NCI-H524 treated with DMSO at 0.1 percent for 48 hours (cell line): ENCODE data around the gene C20orf204.

Experiments
- DNase-seq: peaks from one replicate; lab custom pipeline; 2025; lab: John Stamatoyannopoulos, UW

Gene C20orf204

DNA sequence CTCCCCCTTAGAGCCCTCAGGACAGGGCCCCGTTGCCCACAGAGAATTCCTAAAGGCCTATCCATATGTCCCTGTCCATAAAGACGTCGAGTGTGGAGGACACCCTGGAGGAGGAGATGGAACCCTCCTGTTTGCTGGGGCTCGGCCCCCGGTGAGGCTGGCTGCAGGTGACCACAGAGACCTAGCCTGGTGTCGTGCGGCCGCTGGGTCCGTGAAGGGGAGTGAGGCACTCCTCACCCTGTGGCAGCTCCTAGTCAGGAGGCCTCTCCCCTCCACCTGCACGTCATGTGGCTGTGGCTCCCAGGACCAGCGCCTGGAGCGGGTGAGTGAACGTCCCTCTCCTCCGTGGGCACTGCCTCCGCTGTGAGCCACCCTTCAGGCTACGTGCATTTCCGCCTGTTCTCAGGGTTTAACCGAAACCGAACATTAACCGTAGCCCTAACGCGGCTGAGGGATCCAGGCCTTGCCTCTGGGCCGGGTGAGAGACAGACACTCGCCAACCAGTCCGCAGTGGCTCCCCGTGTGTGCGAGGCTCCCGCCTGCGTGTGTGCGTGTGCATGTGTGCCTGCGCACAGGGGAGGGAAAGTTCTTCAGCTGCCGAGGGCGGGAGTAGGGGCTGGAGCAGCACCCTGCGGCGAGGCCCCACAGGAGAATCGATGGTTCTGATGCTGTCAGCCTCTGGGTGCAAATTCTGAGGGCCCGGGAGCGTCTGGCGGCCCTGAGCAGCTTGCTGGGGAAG lies 21.1 kb downstream of the C20orf204 start:
- DNase-seq: no peak

DNA sequence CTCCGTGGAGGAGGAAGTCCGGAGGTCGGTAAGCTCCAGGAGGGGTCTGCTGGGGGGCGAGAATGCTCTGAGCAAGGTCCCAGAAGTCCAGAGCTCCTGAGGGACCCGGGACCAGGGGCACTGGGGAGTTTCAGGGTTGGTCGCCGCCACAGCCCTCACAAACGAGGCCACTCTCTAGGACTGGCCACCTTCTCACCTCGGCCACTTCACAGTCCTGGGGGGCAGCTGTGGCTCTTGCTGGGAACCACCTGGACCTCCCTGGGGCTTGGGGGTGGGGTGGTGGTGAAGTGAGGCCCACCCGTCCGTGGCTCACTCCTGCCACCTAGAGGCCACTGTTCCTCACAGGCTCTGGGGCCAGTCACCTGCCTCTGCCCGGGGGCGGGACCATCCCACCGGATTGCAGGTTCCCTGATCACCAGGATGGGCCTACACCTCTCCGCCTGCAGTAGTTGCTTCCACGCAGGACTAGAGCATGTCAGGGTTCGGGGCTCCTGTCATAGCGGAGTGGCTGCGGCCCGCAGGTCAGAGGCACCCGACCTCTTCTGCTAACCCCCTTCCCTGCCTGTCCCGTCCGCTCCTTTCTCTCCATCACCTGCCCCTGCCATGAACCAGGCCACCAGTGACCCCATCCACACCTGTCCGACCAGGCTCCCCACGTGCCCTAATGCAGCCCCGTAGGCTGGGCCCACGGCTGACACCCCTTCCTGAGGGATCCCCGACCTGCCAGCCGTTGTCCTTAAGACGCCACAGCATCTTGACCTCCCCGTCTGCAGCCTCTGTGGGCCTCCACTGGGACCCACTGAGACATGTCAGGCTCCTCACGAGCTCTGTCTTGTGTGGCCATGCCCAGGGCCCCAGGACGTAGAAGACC lies 21.9 kb downstream of the C20orf204 start:
- peak; percentile 10 for DNase-seq

DNA sequence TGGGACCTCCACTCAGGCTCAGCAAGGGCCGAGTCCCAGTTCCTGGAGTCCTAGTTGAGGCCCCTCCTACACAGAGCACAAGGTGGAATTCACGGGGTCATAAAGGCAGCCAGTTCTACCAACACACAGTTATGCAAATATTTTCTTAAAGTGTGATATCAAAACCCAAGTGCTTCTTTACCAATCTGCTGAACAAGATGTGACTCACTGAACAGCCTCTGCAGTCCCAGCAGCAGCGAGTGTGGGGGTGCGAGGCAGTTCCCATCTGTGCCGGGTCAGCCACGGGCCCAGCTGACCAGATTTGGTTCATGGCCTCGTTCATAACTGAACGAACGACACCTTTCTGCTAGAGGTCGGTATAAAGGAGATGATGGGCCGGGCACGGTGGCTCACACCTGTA lies 22.6 kb downstream of the C20orf204 start:
- DNase-seq: no peak

DNA sequence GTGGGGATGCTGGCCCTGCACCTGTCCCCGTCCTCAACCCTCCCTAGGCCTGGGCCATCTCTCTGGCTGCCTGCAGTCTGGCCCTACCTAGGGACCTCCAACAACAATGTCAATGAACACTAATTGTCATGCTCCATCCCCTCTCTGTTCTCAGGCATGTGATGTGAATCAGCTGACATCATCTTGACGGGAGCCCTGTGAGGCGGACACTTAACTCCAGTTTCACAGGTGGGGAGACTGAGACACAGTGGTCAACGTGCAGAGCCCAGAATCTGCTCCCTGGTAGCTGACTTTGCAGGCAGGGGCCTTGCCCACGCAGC lies 26.3 kb downstream of the C20orf204 start:
- DNase-seq: no peak

DNA sequence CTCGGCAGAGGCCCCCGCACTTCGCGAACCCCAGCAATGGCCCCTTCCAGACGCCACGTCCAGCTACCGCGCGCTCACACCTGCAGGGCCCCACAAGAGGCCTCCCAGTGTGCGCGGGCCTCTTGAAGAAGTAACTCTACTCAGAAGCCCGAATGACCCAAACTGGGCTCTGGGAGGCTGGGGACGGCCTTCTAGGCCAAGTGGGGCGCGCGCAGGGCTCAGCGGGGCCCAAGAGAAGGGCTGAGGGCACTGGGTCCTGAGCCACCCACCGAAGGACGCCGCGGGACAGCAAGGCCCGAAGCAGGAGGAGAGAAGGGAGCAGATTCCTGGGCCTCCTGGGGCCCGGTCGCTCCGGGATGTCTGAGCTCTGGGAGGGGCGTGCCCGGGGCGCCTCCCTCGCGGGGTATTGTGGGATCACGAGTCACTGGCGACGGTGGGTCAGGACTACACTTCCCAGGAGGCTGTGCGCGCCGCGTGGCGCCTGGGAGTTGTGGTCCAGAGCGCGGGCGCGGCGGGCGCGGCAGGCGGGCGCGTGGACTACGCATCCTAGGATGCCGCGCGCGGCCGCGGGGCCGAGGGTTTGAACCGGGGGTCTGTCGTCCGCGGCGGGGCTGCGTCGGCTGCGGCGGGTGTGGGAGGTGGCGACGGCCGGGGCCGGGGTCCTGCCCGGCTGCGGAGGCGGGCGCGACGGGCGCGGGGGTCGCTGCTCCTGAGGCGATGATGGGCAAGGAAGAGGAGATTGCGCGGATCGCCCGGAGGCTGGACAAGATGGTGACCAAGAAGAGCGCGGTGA lies 26.8 kb downstream of the C20orf204 start, which contains the start of gene TCEA2:
TSS of gene TCEA2 (plus strand) at position 603 of the 793 bp plus-strand sequence. CDS start at position 718, 115 bp downstream.
- peak; percentile 69 for DNase-seq

DNA sequence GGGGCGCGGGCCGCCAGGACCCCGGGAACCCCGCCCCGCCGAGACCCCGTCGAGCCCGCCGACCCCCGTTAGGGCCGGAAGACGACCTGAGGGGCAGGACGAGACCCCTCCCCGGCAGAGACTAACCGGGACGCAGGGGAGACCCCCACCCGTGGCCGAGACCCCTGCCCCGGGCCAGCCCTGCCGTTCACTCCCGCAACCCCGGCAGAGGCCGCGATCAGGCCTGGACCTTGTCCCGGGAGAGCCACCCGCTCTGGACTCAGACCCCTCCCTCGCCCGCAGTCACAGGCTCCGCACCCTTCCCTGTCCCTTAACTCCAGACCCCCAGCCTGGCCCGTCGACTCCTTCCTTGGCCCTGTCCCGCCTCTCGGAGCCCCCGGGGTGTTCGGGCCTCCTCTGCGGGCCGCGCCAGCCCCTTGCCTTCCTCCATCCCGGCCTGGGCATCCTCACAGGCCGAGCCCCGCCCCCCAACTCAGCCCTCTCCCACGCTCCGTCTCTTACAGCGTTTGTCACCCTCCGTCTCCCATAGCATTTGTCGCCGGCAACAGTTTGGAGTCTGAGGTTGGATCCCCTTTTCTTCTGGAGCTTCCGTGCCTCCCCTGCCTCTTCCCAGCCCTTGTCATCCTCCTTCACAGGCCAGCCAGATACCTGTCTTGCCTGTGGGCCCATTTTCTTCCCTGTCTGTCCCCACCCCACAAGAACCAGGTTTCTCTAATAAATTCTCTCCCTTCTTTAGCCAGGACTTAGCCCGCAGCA lies 27.6 kb downstream of the C20orf204 start:
- no peak for DNase-seq

DNA sequence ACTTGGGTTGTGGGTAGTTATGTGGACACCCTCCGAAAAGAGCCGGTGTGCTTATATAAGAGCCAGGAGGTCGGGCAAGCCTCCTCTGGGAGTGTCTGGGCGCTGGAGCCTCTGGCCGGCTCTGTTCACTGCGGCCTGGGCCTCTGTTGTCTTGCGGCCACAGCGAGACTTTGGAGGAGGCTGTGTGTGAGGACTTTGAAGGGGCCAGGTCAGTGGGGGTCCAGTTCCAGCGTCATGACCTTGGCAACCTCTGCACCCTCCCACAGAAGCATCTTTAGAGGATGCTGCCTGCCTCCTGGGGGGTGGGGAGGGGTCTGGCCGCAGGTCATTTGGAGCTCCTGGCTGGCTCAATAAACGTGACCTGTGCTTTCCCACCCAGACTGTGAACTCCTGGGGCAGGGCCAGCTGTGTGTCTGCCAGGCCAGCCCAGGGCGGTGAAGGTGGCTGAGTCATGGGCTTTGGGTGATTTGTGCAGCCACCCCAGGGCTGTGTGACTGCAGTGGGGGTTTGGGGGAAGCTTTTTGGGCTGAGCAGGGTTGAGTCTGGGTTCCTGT lies 28.2 kb downstream of the C20orf204 start:
- DNase-seq: no peak

DNA sequence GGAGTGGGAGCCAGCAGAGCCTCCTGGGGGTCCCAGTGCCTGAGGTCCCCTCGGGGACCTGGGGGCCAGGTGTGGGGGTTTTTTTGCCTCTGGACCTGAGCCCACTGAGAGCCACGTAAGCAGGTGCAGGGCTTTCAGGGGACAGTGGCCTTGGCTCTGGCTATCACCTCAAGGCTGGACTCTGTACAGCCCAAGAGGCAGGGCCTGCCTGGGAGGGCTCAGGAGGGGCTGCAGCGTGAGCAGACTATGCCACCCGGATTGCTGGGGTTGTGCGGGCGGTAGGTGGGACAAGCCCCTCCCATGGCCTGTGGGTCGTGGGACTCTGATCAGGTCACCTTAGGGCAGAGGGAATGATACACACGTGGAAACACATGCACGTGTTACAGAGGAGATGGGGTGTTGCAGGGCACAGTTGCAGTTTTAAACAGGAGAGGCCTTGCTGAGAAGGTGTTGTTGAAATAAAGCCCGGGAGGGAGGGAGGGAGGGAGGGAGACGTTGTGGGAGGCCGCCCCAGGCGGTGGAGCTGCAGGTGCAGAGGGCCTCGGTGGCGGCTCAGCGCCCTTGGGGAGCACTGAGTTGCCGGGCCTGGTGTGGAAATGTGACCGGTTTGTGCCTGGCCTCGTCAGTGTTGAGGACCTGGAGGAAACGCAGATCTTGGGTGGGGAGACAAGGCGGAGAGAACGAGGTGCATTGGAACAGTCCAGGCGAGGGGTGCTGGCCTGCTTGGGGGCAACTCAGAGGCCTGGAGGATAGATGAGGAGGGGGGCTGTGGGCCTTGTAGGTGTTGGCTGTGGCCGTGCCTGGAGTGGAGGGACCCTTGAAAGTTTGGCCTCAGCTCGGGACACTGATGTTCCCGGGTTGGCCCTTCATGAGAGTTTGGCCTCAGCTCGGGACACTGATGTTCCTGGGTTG lies 29.3 kb downstream of the C20orf204 start:
- no peak for DNase-seq

DNA sequence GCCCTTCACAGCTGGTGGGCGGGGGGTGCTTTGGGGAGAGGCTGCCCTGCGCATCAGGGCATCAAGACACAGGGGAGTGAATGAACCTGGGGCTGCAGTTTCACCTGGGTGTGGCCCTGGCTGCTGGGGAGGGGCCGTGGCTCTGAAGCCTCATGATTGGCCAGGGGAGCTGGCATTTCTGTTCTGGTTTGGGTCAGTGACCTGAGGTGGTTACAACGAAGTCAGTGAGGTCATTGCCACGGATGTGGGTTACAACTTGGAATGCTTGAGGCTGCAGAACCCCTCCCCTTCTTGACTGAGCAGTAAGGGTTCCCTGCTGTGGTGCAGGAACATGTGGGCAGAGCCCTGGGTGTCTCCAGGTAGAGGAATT lies 30.0 kb downstream of the C20orf204 start:
- no peak for DNase-seq

DNA sequence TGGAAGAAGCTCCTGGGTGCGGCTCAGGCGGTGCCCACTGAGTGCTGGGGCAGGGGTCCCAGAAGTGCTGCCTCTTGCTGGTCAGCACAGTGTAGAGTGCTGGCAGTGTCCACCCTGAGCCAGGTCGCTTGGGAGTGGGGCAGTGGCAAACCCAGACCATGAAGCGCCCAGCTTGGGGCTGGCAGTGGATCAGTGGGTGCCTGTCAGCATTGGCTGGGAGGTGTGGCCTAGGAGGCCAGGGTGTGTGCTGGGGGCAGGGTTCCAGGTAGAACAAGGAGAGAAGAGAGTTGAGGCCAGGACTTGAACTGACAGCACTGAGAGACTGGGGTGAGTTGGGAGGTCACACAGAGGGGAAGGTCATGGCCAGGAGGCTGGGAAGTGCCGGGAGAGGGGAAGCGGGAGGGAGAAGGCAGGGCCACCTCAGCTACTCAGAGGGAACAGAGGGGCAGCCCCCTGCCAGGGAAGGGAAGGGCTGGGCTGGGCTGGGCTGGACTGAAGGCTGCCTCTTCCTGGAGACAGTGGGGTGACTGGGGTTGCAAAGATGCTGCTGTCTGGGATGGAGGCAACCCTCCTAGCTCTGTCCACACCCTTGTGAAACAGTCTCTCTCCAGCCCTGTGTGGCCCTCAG lies 31.1 kb downstream of the C20orf204 start:
- no peak for DNase-seq

DNA sequence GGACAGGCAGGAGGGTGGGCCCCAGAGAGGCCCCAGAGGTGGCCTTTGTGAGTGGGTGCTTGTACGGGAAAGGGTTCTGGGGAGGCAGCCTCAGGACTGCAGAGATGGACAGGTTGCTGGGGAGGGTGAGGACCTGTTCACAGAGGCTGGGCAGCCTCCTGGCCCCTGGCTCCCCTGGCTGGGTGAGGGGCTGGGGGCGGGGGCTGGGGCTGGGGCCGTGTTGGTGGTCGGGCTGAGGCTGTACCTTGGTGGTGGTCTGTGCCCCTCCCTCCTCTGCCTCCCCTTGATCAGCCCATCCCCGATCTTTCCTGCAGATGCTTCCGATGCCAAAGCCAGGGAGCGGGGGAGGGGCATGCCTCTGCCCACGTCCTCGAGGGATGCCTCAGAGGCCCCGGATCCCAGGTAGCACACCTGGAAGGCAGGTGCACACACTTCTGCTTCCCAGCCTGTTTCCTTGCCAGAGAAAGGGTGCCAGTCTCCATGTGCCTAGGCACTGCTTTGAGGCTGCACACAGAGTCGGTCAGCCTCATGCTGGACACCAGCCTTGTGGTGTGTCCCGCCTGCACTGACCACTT lies 31.8 kb downstream of the C20orf204 start:
- no peak for DNase-seq

DNA sequence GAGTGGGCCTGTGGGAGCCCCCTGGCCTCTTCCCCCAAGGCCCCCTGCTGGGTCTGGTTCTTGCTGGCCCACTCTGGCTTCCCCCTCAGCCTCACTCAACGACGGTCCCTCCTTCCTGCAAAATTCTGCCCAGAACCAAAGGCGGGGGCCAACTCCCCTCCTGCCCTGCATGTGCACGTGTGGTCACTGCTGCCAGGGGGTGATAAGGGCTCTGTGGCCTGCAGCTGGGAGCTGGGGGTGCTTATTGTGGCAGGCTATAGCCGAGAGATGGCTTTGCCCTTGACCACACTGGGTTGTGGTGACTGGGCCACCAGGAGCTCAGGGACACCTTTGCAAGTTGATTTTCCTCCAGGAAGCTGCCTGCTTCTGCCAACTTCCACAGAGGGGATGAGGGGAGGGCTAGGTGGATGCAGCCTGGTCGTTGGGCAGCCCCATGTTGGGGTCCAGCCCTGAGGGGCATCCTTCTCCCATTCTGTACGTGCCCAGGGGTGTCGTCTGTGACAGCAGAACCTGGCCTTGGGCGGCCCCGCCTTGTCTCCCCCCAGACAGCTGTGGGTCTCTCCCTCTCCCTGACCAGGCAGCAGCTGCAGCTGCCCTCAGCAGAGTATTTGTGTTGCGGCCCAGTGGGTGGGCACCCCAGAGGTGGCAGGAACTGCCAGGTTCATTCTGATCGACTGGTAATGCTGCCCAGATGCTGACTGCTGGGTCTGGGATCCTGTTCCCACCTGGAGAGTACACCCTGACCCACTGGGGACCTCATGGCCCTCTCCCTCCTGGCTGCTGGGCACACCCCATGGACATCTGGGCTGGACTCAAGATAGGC lies 32.6 kb downstream of the C20orf204 start:
- no peak for DNase-seq

DNA sequence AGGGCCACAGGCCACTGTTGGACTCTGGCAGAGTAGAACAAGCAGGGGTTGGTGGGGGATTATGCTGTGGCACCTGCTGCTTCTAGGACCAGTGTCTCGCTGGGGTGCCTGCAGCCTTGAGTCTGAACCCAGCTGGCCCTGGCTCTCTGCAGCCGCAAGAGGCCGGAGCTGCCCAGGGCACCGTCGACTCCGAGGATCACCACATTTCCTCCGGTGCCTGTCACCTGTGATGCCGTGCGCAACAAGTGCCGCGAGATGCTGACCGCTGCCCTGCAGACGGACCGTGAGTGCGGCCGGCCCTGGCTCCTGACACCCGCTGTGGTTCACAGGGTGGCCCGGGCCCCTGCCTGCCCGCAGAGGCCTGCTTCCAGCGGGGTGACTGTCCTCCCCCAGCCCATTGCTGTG lies 33.2 kb downstream of the C20orf204 start:
- DNase-seq: no peak

DNA sequence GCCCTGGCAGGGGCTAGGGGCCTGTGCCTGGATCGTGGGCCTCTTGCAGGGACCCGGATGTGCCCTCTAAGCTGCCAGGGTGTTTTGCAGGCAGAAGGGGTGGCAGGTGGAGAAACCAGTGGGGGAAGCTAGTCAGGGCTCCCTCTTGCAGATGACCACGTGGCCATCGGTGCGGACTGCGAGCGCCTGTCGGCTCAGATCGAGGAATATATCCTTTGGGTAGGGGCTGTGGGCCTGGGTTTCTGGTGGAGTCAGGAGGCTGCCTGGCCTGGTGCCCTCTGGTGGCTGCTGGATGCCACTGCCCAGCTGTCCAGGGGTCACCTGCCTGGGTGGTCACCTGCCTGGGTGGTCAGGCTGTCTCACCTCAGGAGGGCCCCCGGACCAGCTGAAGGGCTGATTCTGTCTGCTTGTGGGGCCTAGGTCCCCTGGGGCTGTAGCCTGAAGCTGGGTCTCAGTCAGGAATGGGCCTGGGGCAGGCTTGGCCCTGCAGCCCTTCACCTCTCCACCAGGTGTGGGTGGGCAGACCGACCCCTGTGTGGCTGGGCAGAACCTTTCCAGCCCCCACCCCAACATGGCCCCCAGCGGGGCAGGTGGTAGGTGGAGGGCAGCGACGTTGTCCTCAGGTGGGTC lies 33.7 kb downstream of the C20orf204 start:
- DNase-seq: no peak

DNA sequence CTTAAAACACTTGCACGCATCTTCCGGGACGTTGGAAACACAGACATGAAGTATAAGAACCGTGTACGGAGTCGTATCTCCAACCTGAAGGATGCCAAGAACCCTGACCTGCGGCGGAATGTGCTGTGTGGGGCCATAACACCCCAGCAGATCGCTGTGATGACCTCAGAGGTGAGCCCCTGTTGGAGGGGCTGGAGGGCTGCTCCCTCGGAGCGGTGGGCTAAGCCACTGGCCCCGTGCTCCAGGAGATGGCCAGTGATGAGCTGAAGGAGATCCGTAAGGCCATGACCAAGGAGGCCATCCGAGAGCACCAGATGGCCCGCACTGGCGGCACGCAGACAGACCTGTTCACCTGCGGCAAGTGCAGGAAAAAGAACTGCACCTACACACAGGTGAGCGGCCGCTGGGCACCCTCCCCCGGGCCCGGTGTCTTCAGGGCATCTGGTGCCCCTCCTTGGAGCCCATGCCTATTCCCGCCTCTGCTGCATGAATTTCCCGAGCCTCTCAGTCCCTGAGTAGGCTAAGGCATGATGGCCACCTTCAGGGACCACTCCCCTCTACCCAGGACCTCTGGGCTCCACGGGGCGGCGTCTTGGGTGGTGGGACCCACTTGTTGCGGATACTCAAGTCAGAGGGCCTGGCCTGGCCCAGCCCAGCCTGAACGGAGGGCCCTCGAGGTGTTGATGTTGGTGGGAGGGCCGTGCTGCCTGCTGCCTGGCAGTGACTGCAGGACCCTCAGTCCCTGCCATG lies 34.4 kb downstream of the C20orf204 start:
- no peak for DNase-seq

DNA sequence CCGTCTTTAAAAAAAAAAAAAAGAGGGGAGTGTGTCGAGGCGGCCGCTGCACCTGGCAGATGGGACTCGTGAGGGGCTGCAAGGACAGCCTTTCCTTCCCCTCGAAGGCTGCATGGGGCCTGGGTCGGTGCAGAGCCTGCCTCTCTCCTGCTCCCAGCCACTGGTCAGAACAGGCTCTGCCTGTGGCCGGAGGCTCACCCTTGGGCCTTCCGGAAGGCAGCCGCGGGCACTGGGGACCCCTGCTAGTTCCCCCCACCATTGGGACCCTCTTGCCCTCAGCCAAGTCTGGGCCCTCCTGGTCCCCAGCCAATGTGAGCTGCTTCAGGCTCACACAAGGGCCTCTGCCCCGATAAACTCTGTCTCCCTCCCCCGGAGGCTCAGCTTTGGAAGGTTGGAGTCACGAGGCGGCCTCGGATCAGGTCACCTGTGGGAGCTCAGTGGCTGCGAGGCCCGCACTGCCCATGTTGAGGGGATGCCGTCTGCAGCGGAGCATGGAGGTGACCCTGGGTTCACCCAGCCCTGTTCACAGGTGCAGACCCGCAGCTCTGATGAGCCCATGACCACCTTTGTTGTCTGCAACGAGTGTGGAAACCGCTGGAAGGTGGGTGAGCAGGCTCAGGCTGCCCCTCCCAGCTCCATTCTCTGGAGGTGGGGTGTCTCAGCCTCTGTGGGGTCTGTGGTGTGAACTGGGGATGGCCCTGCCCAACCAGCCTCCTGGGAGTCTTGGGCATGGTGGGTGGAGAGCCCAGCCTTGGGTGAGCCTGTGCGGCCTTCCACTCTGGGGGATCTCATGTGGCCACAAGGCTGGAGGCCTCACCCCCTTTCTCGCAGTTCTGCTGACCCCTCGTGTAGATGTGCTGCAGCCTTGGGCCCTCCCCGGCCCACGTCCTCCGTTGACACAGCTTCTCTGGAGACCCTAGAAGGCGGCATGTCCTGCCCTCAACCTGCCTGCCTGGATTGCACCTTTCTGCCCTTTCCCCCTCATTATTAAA lies 35.7 kb downstream of the C20orf204 start:
- DNase-seq: no peak
